GM10266 (cell line): Measurements from ENCODE around the gene ADGRB3.
"Not testable (repeated sequence)": the region's sequence is repeated elsewhere in the genome, so short reads cannot be mapped to it uniquely, and the experiment has no call there.

Experiments used
- DNase-seq: peaks from one replicate; pipeline ENCODE4 v3.0.0; 2012; ENCODE audit errors: extremely low spot score
- TF ChIP-seq, protein P1 (sequence below): IDR thresholded peaks from 2 replicates; pipeline ENCODE4 v1.5.1; 2012; ENCODE audit warnings: mild to moderate bottlenecking, low read depth; ENCODE audit not compliant: control insufficient read depth, insufficient read depth; ENCODE audit errors: missing control alignments

ADGRB3 gene

DNA sequence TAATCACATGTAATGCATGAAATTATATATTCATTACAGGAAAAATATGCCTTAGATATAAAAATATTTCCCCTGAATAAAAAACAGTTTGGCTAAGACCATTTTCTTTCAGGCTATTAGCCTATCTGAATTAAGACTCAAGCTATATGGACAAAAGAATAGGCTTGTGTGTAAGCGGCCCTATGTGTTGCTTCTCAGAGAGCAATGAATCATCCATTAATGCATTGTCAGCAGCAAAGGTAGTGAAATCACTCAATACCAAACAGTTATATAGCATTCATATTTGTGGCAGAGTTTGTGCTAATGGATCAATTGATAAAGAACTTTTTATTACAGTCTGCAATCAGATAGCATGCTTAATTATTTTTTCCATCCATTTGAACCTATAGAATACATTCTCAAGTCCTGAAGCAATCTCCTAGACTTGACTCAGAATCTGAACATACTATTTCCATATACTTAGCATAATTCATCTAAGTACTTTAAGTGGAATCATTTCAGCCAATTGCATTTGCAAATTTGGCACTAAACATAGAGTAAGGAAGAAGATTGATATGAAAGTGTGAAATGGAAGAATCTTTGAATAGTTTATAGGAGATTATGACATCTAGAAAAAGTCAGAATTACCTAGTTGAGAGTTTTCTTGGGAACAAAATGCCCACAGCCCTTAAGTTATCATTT lies 112.2 kb downstream of the ADGRB3 start:
- DNase-seq, result no peak
- TF ChIP-seq, protein P1, sequence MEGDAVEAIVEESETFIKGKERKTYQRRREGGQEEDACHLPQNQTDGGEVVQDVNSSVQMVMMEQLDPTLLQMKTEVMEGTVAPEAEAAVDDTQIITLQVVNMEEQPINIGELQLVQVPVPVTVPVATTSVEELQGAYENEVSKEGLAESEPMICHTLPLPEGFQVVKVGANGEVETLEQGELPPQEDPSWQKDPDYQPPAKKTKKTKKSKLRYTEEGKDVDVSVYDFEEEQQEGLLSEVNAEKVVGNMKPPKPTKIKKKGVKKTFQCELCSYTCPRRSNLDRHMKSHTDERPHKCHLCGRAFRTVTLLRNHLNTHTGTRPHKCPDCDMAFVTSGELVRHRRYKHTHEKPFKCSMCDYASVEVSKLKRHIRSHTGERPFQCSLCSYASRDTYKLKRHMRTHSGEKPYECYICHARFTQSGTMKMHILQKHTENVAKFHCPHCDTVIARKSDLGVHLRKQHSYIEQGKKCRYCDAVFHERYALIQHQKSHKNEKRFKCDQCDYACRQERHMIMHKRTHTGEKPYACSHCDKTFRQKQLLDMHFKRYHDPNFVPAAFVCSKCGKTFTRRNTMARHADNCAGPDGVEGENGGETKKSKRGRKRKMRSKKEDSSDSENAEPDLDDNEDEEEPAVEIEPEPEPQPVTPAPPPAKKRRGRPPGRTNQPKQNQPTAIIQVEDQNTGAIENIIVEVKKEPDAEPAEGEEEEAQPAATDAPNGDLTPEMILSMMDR, result no peak

DNA sequence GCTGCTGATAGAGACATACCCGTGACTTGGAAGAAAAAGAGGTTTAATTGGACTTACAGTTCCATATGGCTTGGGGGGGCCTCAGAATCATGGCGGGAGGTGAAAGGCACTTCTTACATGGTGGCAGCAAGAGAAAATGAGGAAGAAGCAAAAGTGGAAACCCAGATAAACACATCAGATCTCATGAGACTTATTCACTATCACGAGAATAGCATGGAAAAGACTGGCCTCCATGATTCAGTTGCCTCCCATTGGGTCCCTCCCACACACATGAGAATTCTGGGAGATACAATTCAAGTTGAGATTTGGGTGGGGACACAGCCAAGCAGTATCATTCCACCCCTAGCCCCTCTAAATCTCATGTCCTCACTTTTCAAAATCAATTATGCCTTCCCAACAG lies 112.8 kb downstream of the ADGRB3 start:
- DNase-seq, result not testable (repeated sequence)

DNA sequence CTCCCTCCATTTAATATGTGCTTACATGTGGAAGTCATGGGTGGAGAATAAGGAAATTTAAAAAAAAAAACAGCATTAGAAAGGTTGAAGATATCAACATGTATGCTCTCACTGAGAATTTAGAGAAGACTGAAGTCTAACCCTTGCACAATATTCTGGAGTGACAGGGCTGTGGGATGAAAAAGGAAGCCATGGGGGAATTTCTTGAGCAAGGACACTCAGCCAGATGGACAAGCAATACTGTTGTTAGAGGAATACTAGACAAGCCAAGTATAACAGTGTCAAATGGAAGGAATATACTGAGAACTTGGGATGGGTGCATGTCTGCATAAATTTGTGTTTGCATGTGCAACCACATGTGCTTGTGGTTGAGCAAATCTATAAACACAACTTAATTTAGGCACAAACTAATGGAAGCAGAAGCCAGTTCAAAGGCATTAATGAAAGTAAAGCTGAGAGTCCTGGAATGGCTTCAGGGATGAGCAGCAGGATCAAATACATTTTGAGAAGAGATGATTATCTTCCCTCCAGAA lies 119.7 kb downstream of the ADGRB3 start:
- DNase-seq, result no peak
- TF ChIP-seq, protein P1, result no peak

DNA sequence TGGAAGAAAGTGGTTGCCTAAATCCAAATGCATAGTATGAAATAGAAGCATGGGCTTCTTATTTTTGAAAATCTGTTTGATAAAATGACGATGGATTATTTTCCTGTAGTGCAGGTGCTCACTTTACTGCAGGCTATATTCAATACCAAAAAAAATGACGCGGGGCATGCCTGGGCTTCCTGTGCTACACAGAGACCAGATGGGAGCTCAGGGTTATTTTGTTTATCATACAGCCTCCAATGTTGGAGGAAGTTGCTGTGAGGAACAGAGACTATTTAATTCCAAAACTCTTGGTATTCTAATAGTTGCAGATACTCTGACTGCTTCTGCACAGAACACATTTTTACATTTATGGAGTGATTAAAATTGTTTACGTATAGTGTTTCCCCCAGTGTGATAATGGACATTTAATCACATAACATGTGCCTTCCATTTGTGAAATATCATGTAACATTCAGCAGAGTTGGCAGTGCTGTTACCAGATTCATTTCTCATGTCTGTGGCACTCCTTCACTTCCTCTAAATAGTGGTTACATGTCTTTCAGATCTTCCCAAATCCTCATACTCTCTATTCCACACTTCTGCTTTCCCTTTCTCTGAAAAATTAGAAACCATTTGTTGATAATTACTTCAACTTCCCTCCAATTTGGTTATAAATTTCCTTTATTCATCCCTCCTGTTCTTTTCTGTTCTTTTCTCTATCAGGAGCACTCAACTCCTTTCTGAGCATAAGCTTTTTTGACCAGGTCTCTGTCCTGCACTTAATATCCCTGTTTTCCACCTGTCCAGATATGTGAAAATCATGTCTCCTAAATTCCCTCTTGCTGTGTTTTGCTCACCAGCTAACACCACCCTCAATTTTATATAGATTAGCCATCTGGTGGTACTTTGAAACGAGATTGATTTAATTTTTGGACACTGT lies 121.6 kb downstream of the ADGRB3 start:
- DNase-seq, result no peak
- TF ChIP-seq, protein P1, result no peak

DNA sequence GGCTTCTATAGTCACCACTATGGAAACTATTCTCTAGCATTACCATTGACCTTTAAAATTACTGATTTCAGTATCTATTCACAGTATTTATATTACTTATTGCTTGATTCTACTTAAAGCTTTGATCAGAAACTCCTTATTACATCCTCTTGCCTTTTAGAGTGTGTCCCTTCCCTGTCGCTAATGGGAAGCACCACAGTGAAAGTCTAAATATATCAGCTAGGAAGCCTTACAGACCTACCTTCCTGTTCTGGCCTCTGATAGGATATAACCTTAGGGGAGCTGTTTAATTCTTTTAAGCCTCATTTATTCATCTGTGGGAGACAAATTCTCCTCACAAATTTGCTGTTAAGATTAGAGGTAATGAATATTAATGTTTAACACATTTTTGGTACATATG lies 122.7 kb downstream of the ADGRB3 start:
- DNase-seq, result no peak
- TF ChIP-seq, protein P1, result no peak

DNA sequence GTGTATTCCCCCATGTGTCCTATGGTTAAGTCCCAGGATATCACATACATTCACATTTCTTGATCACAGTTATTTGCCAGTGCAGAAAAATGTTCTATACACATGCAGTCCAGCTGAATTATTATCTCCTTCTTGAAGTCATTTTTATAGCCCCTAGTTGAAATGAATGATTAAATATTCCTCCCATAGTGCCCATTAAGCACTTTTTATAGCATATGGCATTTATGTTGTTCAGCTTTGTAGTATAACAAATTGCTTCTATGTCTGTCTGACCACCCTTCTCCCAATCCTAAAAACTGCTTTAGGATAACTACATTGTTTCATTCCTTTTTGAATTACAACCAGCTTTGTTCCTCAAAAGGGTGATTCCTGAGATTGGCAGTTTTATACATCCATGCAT lies 123.5 kb downstream of the ADGRB3 start:
- TF ChIP-seq, protein P1, result no peak
- DNase-seq, result no peak

DNA sequence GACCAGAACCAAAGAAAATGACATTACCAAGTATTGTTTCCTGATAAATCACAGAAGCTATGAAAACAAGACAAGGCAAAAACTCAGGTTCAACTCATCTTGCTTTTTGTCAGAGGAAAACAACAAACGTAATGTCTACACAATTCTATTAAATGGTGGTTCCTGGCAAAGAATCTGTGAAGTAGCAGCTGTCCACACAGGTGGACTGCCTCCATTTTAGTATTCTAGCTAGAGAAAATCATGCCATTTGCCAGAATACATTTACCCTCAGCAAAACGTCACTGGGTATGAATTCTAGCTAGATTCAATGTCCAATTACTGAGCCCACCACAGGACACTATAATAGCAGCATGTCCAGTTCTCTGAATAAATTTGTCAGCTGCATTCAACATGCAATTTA lies 125.4 kb downstream of the ADGRB3 start:
- DNase-seq, result no peak
- TF ChIP-seq, protein P1, result no peak
